Sigmoid colon (tissue), 4 donors: ENCODE results near the gene CDKAL1.

Source experiments
- EP300 ChIP-seq, 4 donors: sonication (generic); formaldehyde crosslinking; IDR thresholded peaks; one replicate each; pipeline ENCODE4 v1.6.1; 2017; ENCODE audit warnings: antibody characterized with exemption in 4 of 4
- POLR2A ChIP-seq, 2 donors: fragments of 450-650 bp; IDR thresholded peaks; one replicate each; pipeline ENCODE4 v1.6.1; 2016; ENCODE audit warnings: antibody characterized with exemption in 2 of 2, mild to moderate bottlenecking in 2 of 2, moderate library complexity in 2 of 2
- POLR2AphosphoS5 ChIP-seq, 4 donors: sonication (generic); formaldehyde crosslinking; IDR thresholded peaks; one replicate each; pipeline ENCODE4 v1.6.1; 2017; ENCODE audit warnings: antibody characterized with exemption in 4 of 4
- TF ChIP-seq, protein P1 (sequence below), 4 experiments: fragments of 450-650 bp in 3 of 4; fragments of 200-600 bp in 1 of 4; IDR thresholded peaks; one replicate each; pipeline ENCODE4 v1.5.1; 2016 to 2019; ENCODE audit warnings: antibody characterized with exemption in 4 of 4, mild to moderate bottlenecking in 3 of 4, moderate library complexity in 2 of 4

DNA sequence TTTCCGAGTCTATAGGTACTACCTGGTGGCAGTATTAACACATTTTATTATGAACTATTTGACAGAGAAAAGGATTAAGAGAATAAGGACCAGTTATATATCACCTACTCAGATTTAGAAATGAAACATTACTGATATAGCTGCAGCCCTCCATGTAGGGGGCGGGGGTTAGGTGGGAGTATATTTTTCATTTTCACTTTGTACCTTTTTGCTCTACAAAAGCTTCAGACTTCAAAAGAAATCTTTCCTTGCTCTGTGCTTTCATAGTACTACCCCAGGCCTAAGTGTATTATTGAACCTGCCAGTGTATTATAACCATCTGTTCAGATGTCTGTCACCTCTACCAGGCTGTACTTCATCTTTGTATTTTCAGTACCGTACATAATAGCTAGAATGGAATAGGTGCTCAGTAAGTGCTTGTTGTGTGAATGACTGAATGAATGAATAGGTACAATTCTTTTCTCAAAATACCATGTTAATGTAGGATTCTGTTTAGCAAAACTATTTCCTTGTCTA lies 43.0 kb downstream of the CDKAL1 start:
- TF ChIP-seq POLR2A (IDR thresholded peaks at IDR 0.05) (no peak), EP300 (IDR thresholded peaks at IDR 0.05) (no peak), POLR2AphosphoS5 (IDR thresholded peaks at IDR 0.05) (no peak)
- TF ChIP-seq, protein P1, sequence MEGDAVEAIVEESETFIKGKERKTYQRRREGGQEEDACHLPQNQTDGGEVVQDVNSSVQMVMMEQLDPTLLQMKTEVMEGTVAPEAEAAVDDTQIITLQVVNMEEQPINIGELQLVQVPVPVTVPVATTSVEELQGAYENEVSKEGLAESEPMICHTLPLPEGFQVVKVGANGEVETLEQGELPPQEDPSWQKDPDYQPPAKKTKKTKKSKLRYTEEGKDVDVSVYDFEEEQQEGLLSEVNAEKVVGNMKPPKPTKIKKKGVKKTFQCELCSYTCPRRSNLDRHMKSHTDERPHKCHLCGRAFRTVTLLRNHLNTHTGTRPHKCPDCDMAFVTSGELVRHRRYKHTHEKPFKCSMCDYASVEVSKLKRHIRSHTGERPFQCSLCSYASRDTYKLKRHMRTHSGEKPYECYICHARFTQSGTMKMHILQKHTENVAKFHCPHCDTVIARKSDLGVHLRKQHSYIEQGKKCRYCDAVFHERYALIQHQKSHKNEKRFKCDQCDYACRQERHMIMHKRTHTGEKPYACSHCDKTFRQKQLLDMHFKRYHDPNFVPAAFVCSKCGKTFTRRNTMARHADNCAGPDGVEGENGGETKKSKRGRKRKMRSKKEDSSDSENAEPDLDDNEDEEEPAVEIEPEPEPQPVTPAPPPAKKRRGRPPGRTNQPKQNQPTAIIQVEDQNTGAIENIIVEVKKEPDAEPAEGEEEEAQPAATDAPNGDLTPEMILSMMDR (IDR thresholded peaks at IDR 0.05): no peak
